DMS53 treated with DMSO at 0.1 percent for 48 hours (cell line): Measurements from ENCODE around the gene QSER1.
A peak's percentile ranks its signal among the peaks of the same experiment; 100 is the strongest.
"Not testable (repeated sequence)": the region's sequence is repeated elsewhere in the genome, so short reads cannot be mapped to it uniquely, and the experiment has no call there.

Experiments
- DNase-seq: peaks from one replicate; lab custom pipeline; 2025; ENCODE audit not compliant: unreplicated experiment; lab: John Stamatoyannopoulos, UW

QSER1 gene

GRCh38 chr11:32892355-32893092, at the start of gene QSER1:
QSER1 (plus strand) TSS chr11:32892811; CDS start chr11:32893126, 315 bp downstream.
- peak; percentile 14 for DNase-seq

DNA sequence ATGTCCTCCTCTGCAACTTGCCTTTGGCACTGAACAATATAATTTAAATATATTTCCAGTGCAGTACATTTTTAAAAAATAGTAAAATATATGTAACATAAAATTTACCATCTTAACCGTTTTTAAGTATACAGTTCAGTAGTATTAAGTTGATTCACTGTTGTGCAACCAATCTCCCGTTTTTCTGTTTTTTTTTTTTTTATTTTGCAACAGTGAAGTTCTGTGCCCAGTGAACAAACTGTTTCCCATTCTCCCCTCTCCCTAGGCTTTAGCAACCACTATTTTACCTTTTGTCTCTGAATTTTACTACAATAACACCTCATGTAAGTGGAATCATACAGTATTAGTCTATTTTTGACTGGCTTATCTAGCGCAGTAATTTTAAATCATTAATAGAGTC, 49.1 kb upstream of the QSER1 start:
- no peak for DNase-seq

GRCh38 chr11:32847511-32847910, 45.1 kb upstream of the QSER1 start:
- DNase-seq: no peak

GRCh38 chr11:32849761-32850160, 42.9 kb upstream of the QSER1 start:
- DNase-seq: no peak

- no peak for DNase-seq
Observed at GRCh38 chr11:32851251-32851650, 41.4 kb upstream of the QSER1 start.

DNA sequence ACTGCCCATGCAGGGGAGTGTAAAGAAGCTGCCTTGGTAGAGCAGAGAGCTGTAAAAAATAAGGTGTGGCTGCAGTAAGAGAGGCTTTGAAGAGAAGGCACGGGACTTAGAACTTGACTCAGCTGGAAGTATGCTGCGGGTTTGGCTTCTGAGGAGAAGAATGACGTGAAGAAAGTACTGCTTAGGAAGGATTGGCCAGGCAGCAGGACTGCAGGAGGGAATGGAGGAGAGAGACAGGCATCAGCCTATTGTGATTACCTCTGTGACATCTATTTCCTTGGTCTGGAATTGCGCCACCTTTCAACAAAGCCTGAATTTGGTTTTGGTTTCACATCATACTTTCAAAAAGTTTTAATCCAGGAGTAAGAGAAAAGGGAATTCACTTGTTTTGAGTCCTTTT, 40.4 kb upstream of the QSER1 start:
- DNase-seq: no peak

GRCh38 chr11:32855601-32856000, 37.0 kb upstream of the QSER1 start:
- no peak for DNase-seq

DNA sequence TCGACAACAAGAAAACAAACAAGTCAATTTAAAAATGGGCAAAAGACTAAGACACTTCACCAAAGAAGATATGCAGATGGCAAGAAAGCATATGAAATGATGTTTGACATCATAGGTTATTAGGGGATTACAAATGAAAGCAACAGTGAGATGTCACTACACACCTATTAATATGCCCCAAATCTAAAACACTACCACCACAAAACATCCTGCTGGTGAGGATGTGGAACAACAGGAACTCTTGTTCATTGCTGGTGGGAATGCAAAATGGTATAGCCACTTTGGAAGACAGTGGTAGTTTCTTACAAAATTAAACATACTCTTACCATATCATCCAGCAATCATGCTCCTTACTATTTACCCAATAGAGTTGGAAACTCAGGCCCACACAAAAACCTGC, 33.9 kb upstream of the QSER1 start:
- no peak for DNase-seq

DNA sequence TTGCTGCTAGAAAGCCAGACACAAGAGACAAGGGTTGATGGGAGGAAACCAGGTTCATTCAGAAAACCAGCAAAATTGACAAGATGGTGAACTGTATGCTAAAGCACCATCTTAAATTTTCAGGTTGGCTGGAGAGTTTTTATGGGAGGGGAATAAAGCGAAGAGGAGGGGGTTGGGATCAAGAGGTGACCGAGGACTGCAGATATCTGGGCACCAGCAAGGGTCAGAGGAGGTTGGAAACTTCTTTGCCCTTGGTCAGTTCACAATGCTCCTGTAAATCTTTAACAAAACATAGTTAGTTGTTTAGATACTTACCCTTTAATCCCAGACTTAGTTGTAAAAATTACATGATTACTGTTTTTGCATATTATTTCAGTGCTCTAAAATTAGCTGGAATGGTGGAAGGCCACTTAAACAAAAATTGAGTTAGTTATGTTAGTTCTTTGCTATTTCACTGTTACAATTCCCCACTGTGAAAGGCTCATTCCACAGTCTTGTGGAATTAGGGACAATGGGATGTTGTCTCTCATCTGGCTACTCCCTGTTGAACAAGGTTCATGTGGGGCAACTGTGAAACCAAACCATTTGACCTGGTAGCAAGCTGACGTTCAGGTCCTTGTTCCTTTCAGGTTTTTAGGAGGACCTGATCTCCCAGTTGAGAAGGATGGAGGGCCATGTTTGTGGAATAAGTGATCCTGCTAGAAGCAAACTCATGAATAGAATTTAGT, 30.6 kb upstream of the QSER1 start:
- no peak for DNase-seq

GRCh38 chr11:32864555-32864954, 28.1 kb upstream of the QSER1 start:
- no peak for DNase-seq

GRCh38 chr11:32868752-32869151, 23.9 kb upstream of the QSER1 start:
- not testable (repeated sequence) for DNase-seq

DNA sequence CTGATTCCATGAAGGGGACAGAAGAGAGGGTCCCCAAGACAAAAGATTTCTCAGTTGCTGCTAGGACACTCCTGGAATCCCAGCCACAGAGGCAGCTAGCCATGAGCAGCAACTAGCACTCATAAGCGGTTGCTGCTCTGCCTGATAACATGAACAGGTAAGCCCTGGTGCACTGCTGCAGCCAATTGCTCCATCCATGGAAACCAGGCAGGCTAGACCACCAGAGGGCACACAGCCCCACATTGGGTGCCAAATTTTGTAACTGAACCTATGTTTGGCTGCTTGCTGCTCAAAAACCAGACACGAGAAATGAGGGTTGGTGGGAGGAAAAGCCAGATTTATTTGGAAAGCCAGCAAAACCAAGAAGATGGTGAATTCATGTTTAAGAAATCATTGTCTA, 21.9 kb upstream of the QSER1 start:
- no peak for DNase-seq

GRCh38 chr11:32874132-32874531, 18.5 kb upstream of the QSER1 start:
- DNase-seq: no peak

GRCh38 chr11:32881286-32881685, 11.3 kb upstream of the QSER1 start:
- no peak for DNase-seq

GRCh38 chr11:32883421-32883820, 9.2 kb upstream of the QSER1 start:
- no peak for DNase-seq

- no peak for DNase-seq
Observed at GRCh38 chr11:32884023-32884422, 8.6 kb upstream of the QSER1 start.

DNA sequence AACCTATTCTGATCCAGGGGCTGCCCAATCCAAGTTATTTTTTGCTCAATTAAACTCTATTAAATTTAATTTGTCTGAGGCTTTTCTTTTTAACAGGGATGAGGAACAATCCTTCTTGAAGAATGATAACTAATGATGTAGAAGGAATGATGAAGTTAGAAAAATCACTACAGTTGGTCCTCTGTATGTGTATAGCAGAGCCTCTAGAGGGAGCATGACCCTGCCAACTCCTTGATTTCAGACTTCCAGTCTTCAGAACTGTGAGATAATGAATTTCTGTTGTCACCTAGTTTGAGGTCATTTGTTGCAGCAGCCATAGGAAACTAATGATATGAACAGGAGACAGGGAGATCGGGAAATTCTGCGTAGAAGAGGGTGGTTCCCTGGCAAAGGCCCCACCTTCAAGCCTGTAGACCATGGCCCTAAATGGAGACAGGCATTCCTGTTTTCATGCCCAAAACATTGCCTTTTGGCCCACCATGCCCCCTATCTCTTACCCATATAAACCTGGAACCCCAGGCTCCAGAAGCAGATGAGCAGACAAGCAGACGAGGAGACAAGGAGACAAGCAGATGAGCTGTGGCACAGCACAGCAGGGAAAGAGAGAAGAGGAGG, 7.7 kb upstream of the QSER1 start:
- DNase-seq: no peak

- DNase-seq: no peak
Observed at GRCh38 chr11:32885556-32885955, 7.1 kb upstream of the QSER1 start.

DNA sequence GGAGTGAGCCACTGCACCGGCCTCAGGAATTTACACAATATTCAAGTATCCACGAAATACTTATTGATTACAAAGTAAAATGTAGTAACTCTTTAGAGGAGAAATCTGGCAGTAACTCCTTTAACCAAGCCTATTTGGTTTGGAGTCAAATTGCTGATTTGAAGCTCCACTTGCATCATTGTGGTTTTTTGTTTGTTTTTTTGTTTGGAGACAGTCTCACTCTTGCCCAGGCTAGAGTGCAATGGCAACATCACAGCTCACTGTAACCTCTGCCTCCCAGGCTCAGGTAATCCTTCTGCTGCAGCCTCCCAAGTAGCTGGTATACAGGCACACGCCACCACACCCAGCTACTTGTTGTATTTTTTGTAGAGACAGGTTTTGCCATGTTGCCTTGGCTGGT, 6.4 kb upstream of the QSER1 start:
- no peak for DNase-seq

DNA sequence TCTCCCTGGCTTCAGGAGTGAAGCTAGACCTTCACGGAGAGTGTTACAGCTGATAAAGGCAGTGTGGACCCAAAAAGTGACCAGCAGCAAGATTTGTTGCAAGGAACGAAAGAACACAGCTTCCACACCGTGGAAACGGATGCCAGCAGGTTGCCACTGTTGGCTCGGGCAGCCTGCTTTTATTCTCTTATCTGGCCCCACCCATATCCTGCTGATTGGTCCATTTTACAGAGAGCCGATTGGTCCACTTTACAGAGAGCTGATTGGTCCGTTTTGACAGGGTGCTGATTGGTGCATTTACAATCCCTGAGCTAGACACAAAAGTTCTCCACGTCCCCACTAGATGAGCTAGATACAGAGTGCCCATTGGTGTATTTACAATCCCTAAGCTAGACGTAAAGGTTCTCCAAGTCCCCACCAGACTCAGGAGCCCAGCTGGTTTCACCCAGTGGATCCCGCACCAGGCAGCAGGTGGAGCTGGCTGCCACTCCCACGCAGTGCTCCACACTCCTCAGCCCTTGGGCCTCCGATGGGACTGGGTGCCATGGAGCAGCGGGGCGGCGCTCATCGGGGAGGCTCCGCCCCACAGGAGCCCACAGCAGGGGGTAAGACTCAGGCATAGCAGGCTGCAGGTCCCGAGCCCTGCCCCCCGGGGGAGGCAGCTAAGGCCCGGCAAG, 4.8 kb upstream of the QSER1 start:
- not testable (repeated sequence) for DNase-seq

DNA sequence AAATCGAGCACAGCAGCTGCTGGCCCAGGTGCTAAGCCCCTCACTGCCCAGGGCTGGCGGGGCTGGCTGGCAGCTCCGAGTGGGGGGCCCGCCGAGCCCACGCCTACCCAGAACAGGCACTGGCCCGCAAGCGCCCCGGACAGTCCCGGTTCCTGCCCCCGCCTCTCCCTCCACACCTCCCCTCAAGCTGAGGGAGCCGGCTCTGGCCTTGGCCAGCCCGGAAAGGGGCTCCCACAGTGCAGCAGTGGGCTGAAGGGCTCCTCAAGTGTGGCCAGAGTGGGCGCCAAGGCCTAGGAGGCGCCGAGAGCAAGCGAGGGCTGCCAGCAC, 4.3 kb upstream of the QSER1 start:
- not testable (repeated sequence) for DNase-seq

GRCh38 chr11:32888805-32889204, 3.8 kb upstream of the QSER1 start:
- no peak for DNase-seq
